SK-N-MC (cell line): Measurements from ENCODE around the gene POLE4.

ENCODE experiments used
- EZH2 ChIP-seq: fragments of 200-600 bp; sonication (generic); IDR thresholded peaks from one replicate; pipeline ENCODE4 v1.6.1; 2017; ENCODE audit warnings: antibody characterized with exemption
- FOXP2 ChIP-seq: optimal IDR thresholded peaks from 2 replicates; pipeline ENCODE3; 2011; ENCODE audit warnings: mild to moderate bottlenecking, moderate library complexity; ENCODE audit not compliant: insufficient read depth; ENCODE audit errors: extremely low read length, control extremely low read depth
- POLR2AphosphoS5 ChIP-seq: IDR thresholded peaks from 2 replicates; pipeline ENCODE4 v1.6.1; 2012; ENCODE audit warnings: mild to moderate bottlenecking, low read depth, low read length, borderline replicate concordance

DNA sequence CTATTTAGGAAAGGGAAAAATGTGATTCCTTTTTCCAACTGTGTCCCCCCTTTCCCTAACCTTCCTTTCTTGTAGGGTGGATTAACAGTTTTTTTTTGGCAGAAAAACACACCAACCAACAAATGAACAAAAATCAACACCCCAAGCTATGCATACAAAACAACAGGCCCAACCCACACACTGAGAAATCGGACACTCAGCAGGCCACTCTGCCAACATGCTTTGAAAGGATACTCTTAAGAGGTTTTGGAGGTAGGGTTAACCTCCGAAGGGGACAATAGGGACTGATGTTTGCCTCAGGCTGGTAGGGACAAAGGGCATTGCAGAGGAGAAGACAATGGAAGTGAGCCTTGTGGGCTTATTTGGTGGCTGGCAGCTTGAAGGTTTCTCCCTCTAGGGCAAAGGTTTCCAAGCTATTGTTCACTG is 33.1 kb upstream of the POLE4 start:
- no peak for TF ChIP-seq EZH2
- TF ChIP-seq POLR2AphosphoS5: no peak
- no peak for TF ChIP-seq FOXP2
